Spinal cord (tissue), 10 donors: Measurements from ENCODE around the gene ZNF485. TPM values are rescaled to one million over a fixed set of nuclear protein-coding genes. Genes with fewer than 3 reads are reported as not detected.

Experiments
- DNase-seq, 6 donors: peaks; one replicate each; pipeline versions ENCODE4 v3.0.0 to v3.0.0-alpha.2; 2013 to 2015; ENCODE audit warnings: low spot score in 6 of 6, low read depth in 4 of 6
- H3K27ac ChIP-seq: one replicate; pipeline ENCODE4 v1.5.1; 2013; ENCODE audit warnings: low read depth, low read length, control low read depth
- H3K27me3 ChIP-seq: one replicate; pipeline ENCODE4 v1.6.1; 2013; ENCODE audit warnings: low read length; ENCODE audit not compliant: control insufficient read depth, insufficient read depth
- H3K36me3 ChIP-seq: one replicate; pipeline ENCODE4 v1.6.1; 2013; ENCODE audit warnings: low read length; ENCODE audit not compliant: control insufficient read depth, insufficient read depth
- H3K4me1 ChIP-seq: one replicate; pipeline ENCODE4 v1.6.1; 2013; ENCODE audit warnings: low read length; ENCODE audit not compliant: control insufficient read depth, insufficient read depth
- H3K4me3 ChIP-seq: one replicate; pipeline ENCODE4 v1.5.1; 2013; ENCODE audit warnings: low read depth, low read length, control low read depth
- H3K9me3 ChIP-seq: one replicate; pipeline ENCODE4 v1.6.1; 2013; ENCODE audit warnings: low read length; ENCODE audit not compliant: control insufficient read depth, insufficient read depth
- WGBS: methylation state at CpG from one replicate; pipeline ENCODE4 v1.1.5; 2013; ENCODE audit warnings: missing lambda C conversion rate; ENCODE audit not compliant: insufficient coverage; 5-methylcytosine and 5-hydroxymethylcytosine counted together
- long read RNA-seq, 4 donors: transcript quantifications; one replicate each; lab custom pipeline, GENCODE V29; 2026
- polyA plus RNA-seq, 2 donors: library from polyadenylated mRNA; unstranded; fragments of 120-200 nt; gene quantifications; one replicate each; pipeline ENCODE4 v1.2.1, GENCODE V29; 2013; ENCODE audit not compliant: insufficient read length in 2 of 2
- total RNA-seq, 2 donors: library from RNA; depleted of rRNA in 1 of 2; stranded (reverse); fragments of 120-200 nt in 1 of 2; fragments of >200 nt in 1 of 2; gene quantifications; one replicate each; pipeline versions ENCODE4 v1.2.3 to v1.2.4, GENCODE V29; 2013 to 2014
- donor health status: healthy.

Gene ZNF485
- 1 to 10 TPM; 5.2 to 5.6 TPM for total RNA-seq
- 1 to 10 TPM; 4.0 to 4.6 TPM for polyA plus RNA-seq
- long read RNA-seq, donor 1, partial matches to known transcripts = 0 of 2 reads
- long read RNA-seq, donor 1, other reads (novel, unspliced or antisense) = 0 of 2 reads
- long read RNA-seq, donor 2 = 0 reads
- long read RNA-seq, donor 3, partial matches to known transcripts = 0 of 1 reads
- long read RNA-seq, donor 3, other reads (novel, unspliced or antisense) = 0 of 1 reads
- long read RNA-seq, donor 4 = 0 reads

GRCh38 chr10:43606323-43607198 is at the start of gene ZNF485:
Gene ZNF485, plus strand, starts transcription at chr10:43606438. Its CDS starts 613 bp downstream, at chr10:43607051.
- peaks cover 4% of the 10 kb centered on the region for H3K36me3 ChIP-seq

GRCh38 chr10:43557214-43557613 is 49.0 kb upstream of the ZNF485 start:
- peaks cover 4% of the 10 kb centered on the region for H3K36me3 ChIP-seq
- H3K27ac ChIP-seq = no peak overlapping the region
- H3K4me1 ChIP-seq = no peaks in the 10 kb centered on the region
- H3K4me3 ChIP-seq = no peak overlapping the region
- 100% methylated on average over 2 of the region's 4 CpGs for WGBS
- H3K9me3 ChIP-seq = no peaks in the 10 kb centered on the region
- no peak for DNase-seq
- no peaks in the 10 kb centered on the region for H3K27me3 ChIP-seq

More at GRCh38 chr10:43606323-43607198, at the start of gene ZNF485:
- Histone ChIP-seq H3K27me3 (no peaks in the 10 kb centered on the region), H3K4me3 (peak within 1 kb of the TSS; percentile 62), H3K9me3 (no peaks in the 10 kb centered on the region), H3K4me1 (peaks cover 11% of the 10 kb centered on the region), H3K27ac (no peak within 1 kb of the TSS)
- peak; percentile 65 to 95 (median 74) for DNase-seq
- WGBS = 1% methylated on average over 57 of the region's 58 CpGs

- Histone ChIP-seq H3K27me3 (no peaks in the 10 kb centered on the region), H3K27ac (no peak overlapping the region), H3K4me3 (no peak overlapping the region), H3K9me3 (no peaks in the 10 kb centered on the region), H3K4me1 (peaks cover 6% of the 10 kb centered on the region), H3K36me3 (peaks cover 4% of the 10 kb centered on the region)
- DNase-seq = no peak
Measured at GRCh38 chr10:43569681-43570080, 36.6 kb upstream of the ZNF485 start.

- H3K4me3 ChIP-seq = no peak overlapping the region
- peaks cover 6% of the 10 kb centered on the region for H3K4me1 ChIP-seq
- no peaks in the 10 kb centered on the region for H3K27me3 ChIP-seq
- no peak overlapping the region for H3K27ac ChIP-seq
- DNase-seq = no peak
- peaks cover 4% of the 10 kb centered on the region for H3K36me3 ChIP-seq
- no peaks in the 10 kb centered on the region for H3K9me3 ChIP-seq
- no CpG with 5 or more reads among the region's 1 CpG for WGBS
Measured at GRCh38 chr10:43570971-43571370, 35.3 kb upstream of the ZNF485 start.

- peaks cover 6% of the 10 kb centered on the region for H3K4me1 ChIP-seq
- peak overlapping the region; percentile 61 for H3K4me3 ChIP-seq
- 13% methylated on average over 10 of the region's 14 CpGs for WGBS
- H3K27me3 ChIP-seq = no peaks in the 10 kb centered on the region
- peak in 1 of 6 donors; percentile 15 for DNase-seq
- no peaks in the 10 kb centered on the region for H3K9me3 ChIP-seq
- H3K27ac ChIP-seq = peak overlapping the region; percentile 42
- peaks cover 4% of the 10 kb centered on the region for H3K36me3 ChIP-seq
Measured at GRCh38 chr10:43573250-43574000, 32.8 kb upstream of the ZNF485 start.

DNA sequence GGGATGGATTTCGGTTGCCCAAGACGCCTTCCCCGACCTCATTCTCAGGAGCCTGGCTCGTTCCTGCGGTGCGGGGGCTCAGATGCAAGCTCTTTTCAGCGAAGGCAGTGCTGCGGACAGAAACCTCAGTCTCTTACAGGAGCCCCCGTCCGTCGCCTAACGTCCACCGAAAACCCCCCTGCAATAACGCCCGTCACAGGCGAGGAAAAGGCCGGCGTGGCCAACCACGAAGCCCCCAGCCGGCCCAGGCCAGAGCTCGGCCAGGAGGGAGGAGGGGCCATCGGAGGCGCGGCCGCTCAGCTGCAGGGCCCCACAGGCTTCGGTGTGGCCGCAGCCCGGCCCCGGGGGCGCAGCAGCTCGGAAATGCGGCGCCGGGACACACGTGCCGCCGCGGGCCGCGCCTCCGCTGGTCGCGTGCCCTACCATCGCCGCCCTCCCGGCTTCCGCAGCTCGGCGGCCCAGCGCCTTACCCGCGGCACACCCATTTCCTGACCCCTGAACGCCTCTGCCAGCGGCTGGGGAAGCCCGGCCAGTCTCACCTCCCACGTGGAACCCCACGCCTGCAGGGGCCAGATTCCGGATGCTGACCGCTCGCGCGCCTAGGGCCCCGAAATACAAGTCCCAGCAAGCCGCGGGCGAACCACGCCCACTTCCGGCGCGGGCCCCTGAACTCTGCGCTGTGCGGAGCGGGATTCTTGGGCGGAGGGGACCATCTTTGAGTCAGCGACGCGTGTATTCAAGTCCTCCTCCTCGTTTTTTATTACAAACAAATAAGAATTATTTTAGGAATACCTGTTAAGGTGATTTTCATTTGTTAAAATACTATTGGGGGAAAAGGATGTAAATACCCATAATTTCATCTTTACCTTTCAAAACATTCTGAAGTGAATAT is 32.0 kb upstream of the ZNF485 start, which contains the start of gene ZNF239:
Gene ZNF239, minus strand, starts transcription at position 616 of the 892 bp plus-strand sequence. CDS start 16,537 bp downstream, outside the sequence.
- Histone ChIP-seq H3K36me3 (peaks cover 4% of the 10 kb centered on the region), H3K4me1 (peaks cover 6% of the 10 kb centered on the region), H3K27ac (peak within 1 kb of the TSS; percentile 42), H3K9me3 (no peaks in the 10 kb centered on the region), H3K27me3 (no peaks in the 10 kb centered on the region), H3K4me3 (peak within 1 kb of the TSS; percentile 61)
- WGBS = under 1% methylated on average over 69 of the region's 78 CpGs
- peak; percentile 66 to 96 (median 79) for DNase-seq

DNA sequence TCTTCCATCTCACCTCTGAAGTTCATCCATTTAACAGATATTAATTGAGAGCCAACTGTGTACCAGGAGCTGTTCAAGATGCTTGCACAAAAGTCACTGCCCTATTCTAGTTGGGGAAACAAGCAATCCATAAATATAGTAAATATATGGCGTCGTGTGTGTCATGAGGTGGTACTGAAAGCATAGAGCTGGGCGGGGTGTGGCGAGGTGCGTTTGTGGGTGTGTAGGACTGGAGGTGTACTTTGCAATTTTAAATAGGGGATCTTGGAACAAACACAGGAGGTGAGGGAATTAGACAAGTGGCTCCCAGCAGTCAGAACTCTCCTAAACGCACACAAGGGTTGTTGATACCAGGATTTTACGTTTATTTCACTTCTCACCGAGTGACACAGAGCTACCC is 31.3 kb upstream of the ZNF485 start:
- Histone ChIP-seq H3K9me3 (no peaks in the 10 kb centered on the region), H3K4me3 (peak overlapping the region; percentile 61), H3K4me1 (peaks cover 6% of the 10 kb centered on the region), H3K27ac (no peak overlapping the region), H3K27me3 (no peaks in the 10 kb centered on the region), H3K36me3 (peaks cover 3% of the 10 kb centered on the region)
- 63% methylated on average over 3 of the region's 8 CpGs for WGBS
- no peak for DNase-seq

DNA sequence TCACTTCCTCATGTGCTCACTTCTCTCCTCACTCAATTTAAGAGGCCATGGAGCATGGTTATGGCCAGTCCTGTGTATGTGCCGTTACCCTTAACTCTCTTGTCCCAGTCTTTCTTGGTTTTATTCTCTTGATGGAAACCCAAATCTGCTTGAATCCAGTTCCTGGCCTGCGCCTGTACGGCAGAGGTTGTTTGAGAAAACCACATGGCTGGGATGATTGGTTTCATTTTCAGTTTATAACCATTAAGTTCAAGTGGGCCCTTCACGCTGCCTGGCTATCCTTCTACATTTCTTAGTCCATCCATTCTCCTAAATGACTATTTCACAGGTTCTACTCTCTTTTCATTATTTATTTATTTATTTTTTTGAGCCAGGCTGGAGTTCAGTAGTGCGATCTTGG is 30.2 kb upstream of the ZNF485 start:
- WGBS = 100% methylated on average over 1 of the region's 5 CpGs

More for the DNA sequence above, 30.2 kb upstream of the ZNF485 start:
- no peak overlapping the region for H3K4me3 ChIP-seq
- peaks cover 6% of the 10 kb centered on the region for H3K4me1 ChIP-seq
- DNase-seq = no peak
- H3K27ac ChIP-seq = no peak overlapping the region
- no peaks in the 10 kb centered on the region for H3K36me3 ChIP-seq
- H3K9me3 ChIP-seq = no peaks in the 10 kb centered on the region
- no peaks in the 10 kb centered on the region for H3K27me3 ChIP-seq
